ENCODE measurements around the gene APBB1IP. TPM values are rescaled to one million over a fixed set of nuclear protein-coding genes. Genes with fewer than 3 reads are reported as not detected.
"Not testable (repeated sequence)": the region's sequence is repeated elsewhere in the genome, so short reads cannot be mapped to it uniquely, and the experiment has no call there.

Gene APBB1IP, protein sequence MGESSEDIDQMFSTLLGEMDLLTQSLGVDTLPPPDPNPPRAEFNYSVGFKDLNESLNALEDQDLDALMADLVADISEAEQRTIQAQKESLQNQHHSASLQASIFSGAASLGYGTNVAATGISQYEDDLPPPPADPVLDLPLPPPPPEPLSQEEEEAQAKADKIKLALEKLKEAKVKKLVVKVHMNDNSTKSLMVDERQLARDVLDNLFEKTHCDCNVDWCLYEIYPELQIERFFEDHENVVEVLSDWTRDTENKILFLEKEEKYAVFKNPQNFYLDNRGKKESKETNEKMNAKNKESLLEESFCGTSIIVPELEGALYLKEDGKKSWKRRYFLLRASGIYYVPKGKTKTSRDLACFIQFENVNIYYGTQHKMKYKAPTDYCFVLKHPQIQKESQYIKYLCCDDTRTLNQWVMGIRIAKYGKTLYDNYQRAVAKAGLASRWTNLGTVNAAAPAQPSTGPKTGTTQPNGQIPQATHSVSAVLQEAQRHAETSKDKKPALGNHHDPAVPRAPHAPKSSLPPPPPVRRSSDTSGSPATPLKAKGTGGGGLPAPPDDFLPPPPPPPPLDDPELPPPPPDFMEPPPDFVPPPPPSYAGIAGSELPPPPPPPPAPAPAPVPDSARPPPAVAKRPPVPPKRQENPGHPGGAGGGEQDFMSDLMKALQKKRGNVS
- total RNA-seq, result 40.0 and 41.3 TPM in 2 replicates

- intact Hi-C loops (cut with micrococcal nuclease), result loop anchor here (2.0 to 10.0 kb wide), 5 partner anchors 49 to 714 kb away; partner anchors contain the start of genes ABI1, PDSS1 and YME1L1
- no peaks in the 10 kb centered on the region for H3K27me3 Mint-ChIP-seq
- H3K36me3 Mint-ChIP-seq (ENCODE audit: low read depth), result peaks cover 18% of the 10 kb centered on the region
- peak within 1 kb of the TSS; percentile 95 for H3K27ac Mint-ChIP-seq
- peak; percentile 87 for DNase-seq
- peak within 1 kb of the TSS; percentile 92 for H3K4me3 Mint-ChIP-seq
- H3K4me1 Mint-ChIP-seq, result peaks cover 37% of the 10 kb centered on the region
- peaks cover 6% of the 10 kb centered on the region for H3K9me3 Mint-ChIP-seq
Measured at GRCh38 chr10:26437637-26438461, at the start of gene APBB1IP. Gene APBB1IP (plus strand): TSS chr10:26438341. CDS start chr10:26492327, 53,986 bp downstream.

- H3K36me3 Mint-ChIP-seq (ENCODE audit: low read depth), result no peaks in the 10 kb centered on the region
- H3K27ac Mint-ChIP-seq, result no peak overlapping the region
- H3K27me3 Mint-ChIP-seq, result peaks cover 21% of the 10 kb centered on the region
- peaks cover 4% of the 10 kb centered on the region for H3K9me3 Mint-ChIP-seq
- no peak overlapping the region for H3K4me3 Mint-ChIP-seq
- DNase-seq, result no peak
- no peaks in the 10 kb centered on the region for H3K4me1 Mint-ChIP-seq
- intact Hi-C loops (cut with micrococcal nuclease), result no loop called here
Measured at GRCh38 chr10:26389533-26389932, 48.6 kb upstream of the APBB1IP start.

GRCh38 chr10:26391701-26392695, 46.1 kb upstream of the APBB1IP start:
- H3K4me3 Mint-ChIP-seq, result no peak overlapping the region
- H3K4me1 Mint-ChIP-seq, result no peaks in the 10 kb centered on the region
- H3K9me3 Mint-ChIP-seq, result peaks cover 4% of the 10 kb centered on the region
- peaks cover 21% of the 10 kb centered on the region for H3K27me3 Mint-ChIP-seq
- H3K27ac Mint-ChIP-seq, result no peak overlapping the region
- no peaks in the 10 kb centered on the region for H3K36me3 Mint-ChIP-seq (ENCODE audit: low read depth)
- intact Hi-C loops (cut with micrococcal nuclease), result no loop called here
- DNase-seq, result no peak

GRCh38 chr10:26398353-26398752, 39.8 kb upstream of the APBB1IP start:
- H3K27ac Mint-ChIP-seq; DNase-seq; H3K4me3 Mint-ChIP-seq; H3K36me3 Mint-ChIP-seq (ENCODE audit: low read depth); H3K27me3 Mint-ChIP-seq; intact Hi-C loops (cut with micrococcal nuclease); H3K4me1 Mint-ChIP-seq: not testable (repeated sequence)
- peaks cover 15% of the 10 kb centered on the region for H3K9me3 Mint-ChIP-seq

DNA sequence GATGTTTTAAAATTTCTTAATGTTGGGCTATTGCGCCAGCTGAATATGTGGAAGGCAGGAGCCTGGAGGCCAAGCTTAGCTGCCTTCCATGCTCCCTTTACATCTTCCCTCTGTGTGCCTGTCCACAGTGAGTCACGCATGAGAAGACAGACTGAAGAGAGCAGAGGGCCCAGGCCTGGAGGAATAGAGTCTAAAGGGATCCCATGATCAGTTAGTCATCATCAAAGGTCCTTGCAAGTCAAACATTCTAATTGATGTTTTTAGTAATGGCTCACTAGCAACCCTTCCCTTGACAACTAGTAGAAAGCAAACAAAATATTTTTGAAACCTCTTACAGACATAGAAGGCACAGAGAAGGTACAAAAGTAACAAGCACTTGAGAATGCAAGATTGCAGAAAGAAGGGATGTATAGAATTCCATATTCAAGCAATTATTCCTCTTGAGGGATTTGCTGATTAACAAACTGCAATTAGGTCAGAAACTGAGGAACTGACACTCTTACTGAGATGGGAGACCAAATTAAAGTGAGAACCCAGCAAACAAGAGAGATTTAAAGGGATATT, 30.7 kb upstream of the APBB1IP start:
- Mint-ChIP-seq H3K4me1 (no peaks in the 10 kb centered on the region), H3K27ac (no peak overlapping the region), H3K4me3 (no peak overlapping the region), H3K36me3 (ENCODE audit: low read depth) (no peaks in the 10 kb centered on the region), H3K9me3 (no peaks in the 10 kb centered on the region), H3K27me3 (peaks cover 21% of the 10 kb centered on the region)
- DNase-seq, result no peak
- intact Hi-C loops (cut with micrococcal nuclease), result no loop called here

DNA sequence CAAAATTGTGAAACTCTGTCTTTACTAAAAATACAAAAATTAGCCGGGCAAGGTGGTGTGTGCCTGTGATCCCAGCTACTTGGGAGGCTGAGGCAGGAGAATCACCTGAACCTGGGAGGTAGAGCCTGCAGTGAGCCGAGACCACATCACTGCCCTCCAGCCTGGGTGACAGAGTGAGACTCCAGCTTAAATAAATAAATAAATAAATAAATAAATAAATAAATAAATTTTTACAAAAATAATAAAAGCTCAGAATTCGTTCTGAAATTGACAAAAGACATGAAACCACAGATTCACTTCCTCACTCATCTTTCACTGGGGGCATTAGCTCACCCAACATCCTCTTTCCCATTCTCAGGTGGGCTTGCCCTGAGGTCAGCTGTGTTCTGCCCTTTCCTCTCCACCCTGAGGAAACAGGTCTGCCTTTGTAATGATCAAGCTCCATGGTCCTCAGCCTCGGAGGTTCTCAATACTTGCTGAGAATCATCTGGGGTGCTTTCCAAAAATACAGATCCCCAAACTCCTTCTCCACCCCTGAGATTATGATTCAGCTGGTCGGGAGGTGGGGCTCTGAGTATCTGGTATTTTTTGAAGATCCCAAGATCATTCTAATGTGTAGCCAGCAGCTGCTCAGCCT, 29.2 kb upstream of the APBB1IP start:
- intact Hi-C loops (cut with micrococcal nuclease), result no loop called here
- no peak for DNase-seq
- Mint-ChIP-seq H3K9me3 (no peaks in the 10 kb centered on the region), H3K27ac (no peak overlapping the region), H3K27me3 (peaks cover 27% of the 10 kb centered on the region), H3K4me3 (no peak overlapping the region), H3K4me1 (no peaks in the 10 kb centered on the region), H3K36me3 (ENCODE audit: low read depth) (no peaks in the 10 kb centered on the region)

DNA sequence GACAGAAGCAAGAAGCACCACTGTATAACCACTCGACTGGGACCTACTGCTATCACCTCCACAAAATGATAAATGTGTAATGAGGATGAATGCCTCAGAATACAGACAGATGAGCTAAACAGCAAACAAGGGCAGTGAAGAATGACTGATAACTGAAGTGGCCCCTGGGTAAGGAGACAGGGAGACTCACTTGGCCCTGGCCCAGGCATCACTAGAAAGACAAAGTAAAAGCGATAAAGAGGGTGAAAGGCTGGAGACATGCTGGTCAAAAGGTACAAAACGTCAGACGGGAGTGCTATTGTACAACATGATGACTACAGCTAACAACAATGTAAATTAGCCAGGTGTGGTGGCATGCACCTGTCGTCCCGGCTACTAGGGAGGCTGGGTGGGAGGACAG, 27.8 kb upstream of the APBB1IP start:
- Mint-ChIP-seq H3K27ac (no peak overlapping the region), H3K36me3 (ENCODE audit: low read depth) (no peaks in the 10 kb centered on the region), H3K27me3 (peaks cover 24% of the 10 kb centered on the region), H3K4me3 (no peak overlapping the region), H3K9me3 (no peaks in the 10 kb centered on the region), H3K4me1 (no peaks in the 10 kb centered on the region)
- no peak for DNase-seq
- intact Hi-C loops (cut with micrococcal nuclease), result no loop called here

DNA sequence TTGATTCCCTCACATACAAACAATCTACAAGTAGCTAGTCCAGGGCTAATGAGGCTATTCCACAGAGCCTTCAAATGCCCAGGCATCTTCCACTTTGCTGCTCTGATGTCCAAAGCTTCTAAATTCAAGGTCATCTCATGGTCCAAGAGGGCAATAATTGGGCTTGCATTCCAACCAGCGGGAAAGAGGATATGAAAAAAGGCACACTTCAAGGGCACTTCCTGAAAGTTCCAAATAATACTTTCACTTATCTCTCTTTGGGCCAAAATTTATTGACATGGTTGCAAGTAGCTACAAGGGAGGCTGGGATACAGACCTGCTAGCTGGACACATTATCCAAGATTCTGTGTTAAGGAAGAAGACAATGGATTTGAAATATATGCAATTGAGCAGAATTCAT, 25.2 kb upstream of the APBB1IP start:
- Mint-ChIP-seq H3K27me3 (peaks cover 36% of the 10 kb centered on the region), H3K36me3 (ENCODE audit: low read depth) (no peaks in the 10 kb centered on the region), H3K4me1 (no peaks in the 10 kb centered on the region), H3K27ac (no peak overlapping the region), H3K4me3 (no peak overlapping the region), H3K9me3 (no peaks in the 10 kb centered on the region)
- DNase-seq, result no peak
- intact Hi-C loops (cut with micrococcal nuclease), result no loop called here

GRCh38 chr10:26413375-26413774, 24.8 kb upstream of the APBB1IP start:
- H3K36me3 Mint-ChIP-seq (ENCODE audit: low read depth), result no peaks in the 10 kb centered on the region
- DNase-seq, result no peak
- H3K9me3 Mint-ChIP-seq, result no peaks in the 10 kb centered on the region
- no peaks in the 10 kb centered on the region for H3K4me1 Mint-ChIP-seq
- H3K27ac Mint-ChIP-seq, result no peak overlapping the region
- no peak overlapping the region for H3K4me3 Mint-ChIP-seq
- intact Hi-C loops (cut with micrococcal nuclease), result no loop called here
- H3K27me3 Mint-ChIP-seq, result peaks cover 35% of the 10 kb centered on the region

- H3K27ac Mint-ChIP-seq, result no peak overlapping the region
- no peak overlapping the region for H3K4me3 Mint-ChIP-seq
- H3K36me3 Mint-ChIP-seq (ENCODE audit: low read depth), result no peaks in the 10 kb centered on the region
- no peaks in the 10 kb centered on the region for H3K4me1 Mint-ChIP-seq
- H3K27me3 Mint-ChIP-seq, result peaks cover 34% of the 10 kb centered on the region
- DNase-seq, result no peak
- intact Hi-C loops (cut with micrococcal nuclease), result no loop called here
- no peaks in the 10 kb centered on the region for H3K9me3 Mint-ChIP-seq
Measured at GRCh38 chr10:26417136-26417535, 21.0 kb upstream of the APBB1IP start.

DNA sequence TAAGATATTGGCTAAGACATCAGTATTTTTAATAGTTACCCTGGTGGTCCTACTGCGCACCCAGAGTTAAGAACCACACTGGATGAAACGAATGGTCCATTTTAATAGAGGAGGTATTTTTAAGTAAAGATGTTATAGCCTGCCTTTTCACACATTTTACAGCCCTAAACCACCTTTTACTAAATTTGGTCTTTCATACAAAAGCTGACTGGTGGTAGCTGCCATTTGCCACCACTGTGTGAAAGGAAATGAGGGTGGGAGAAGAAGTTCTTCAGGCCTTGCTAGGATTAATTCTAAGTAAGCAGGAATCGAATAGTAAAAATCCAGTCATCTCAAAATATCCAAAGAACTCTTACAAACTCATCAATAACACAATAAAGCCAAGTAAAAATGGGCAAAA, 15.2 kb upstream of the APBB1IP start:
- H3K27ac Mint-ChIP-seq, result no peak overlapping the region
- H3K27me3 Mint-ChIP-seq, result peaks cover 4% of the 10 kb centered on the region
- H3K4me1 Mint-ChIP-seq, result no peaks in the 10 kb centered on the region
- peaks cover 4% of the 10 kb centered on the region for H3K9me3 Mint-ChIP-seq
- H3K36me3 Mint-ChIP-seq (ENCODE audit: low read depth), result no peaks in the 10 kb centered on the region
- DNase-seq, result no peak
- H3K4me3 Mint-ChIP-seq, result no peak overlapping the region
- intact Hi-C loops (cut with micrococcal nuclease), result no loop called here

DNA sequence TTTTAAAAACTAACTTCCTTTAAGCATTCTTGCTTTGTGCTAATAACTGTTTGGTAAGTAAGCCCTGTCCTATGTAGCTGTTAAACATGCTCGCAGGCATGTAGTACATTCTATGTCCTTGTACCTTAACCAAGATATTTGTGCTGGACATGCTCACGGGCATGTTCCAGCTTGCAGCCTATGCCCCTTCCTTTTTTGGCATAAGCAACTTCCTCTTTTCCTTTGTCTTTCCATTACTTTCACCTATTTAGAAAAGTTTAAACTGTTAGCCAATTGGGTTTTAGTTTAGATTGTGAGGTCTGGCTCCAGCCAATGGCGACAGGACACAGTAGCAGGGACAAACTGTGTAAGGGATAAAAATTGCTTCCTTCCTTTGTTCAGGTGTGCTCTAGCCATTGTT, 14.4 kb upstream of the APBB1IP start:
- no peak for DNase-seq
- intact Hi-C loops (cut with micrococcal nuclease), result no loop called here
- Mint-ChIP-seq H3K4me3 (no peak overlapping the region), H3K27me3 (peaks cover 4% of the 10 kb centered on the region), H3K9me3 (peaks cover 4% of the 10 kb centered on the region), H3K4me1 (no peaks in the 10 kb centered on the region), H3K27ac (no peak overlapping the region), H3K36me3 (ENCODE audit: low read depth) (no peaks in the 10 kb centered on the region)
